NCI-H1092 treated with DMSO at 0.1 percent for 48 hours (cell line): ENCODE results near the gene TBC1D22A.

Source experiments
- DNase-seq: peaks from one replicate; lab custom pipeline; 2025; lab: John Stamatoyannopoulos, UW

The TBC1D22A gene

GRCh38 chr22:46995501-46996360 is 233.3 kb downstream of the TBC1D22A start:
- no peak for DNase-seq

- no peak for DNase-seq
These were observed 234.3 kb downstream of the TBC1D22A start for GRCh38 chr22:46996595-46997310.

GRCh38 chr22:46997311-46997970 is 235.0 kb downstream of the TBC1D22A start:
- no peak for DNase-seq

- DNase-seq: no peak
These were observed 235.9 kb downstream of the TBC1D22A start for GRCh38 chr22:46998331-46998730.

- no peak for DNase-seq
These were observed 237.8 kb downstream of the TBC1D22A start for GRCh38 chr22:47000256-47000655.

- DNase-seq: no peak
These were observed 238.4 kb downstream of the TBC1D22A start for GRCh38 chr22:47000888-47001287.

- no peak for DNase-seq
These were observed 238.8 kb downstream of the TBC1D22A start for GRCh38 chr22:47001288-47001687.

- no peak for DNase-seq
These were observed 240.2 kb downstream of the TBC1D22A start for GRCh38 chr22:47002692-47003091.

GRCh38 chr22:47005506-47006408 is 243.3 kb downstream of the TBC1D22A start:
- DNase-seq: no peak

- no peak for DNase-seq
These were observed 244.0 kb downstream of the TBC1D22A start for GRCh38 chr22:47006433-47006832.

- DNase-seq: no peak
These were observed 244.4 kb downstream of the TBC1D22A start for GRCh38 chr22:47006869-47007268.

- no peak for DNase-seq
These were observed 245.0 kb downstream of the TBC1D22A start for GRCh38 chr22:47007496-47007895.

- no peak for DNase-seq
These were observed 245.9 kb downstream of the TBC1D22A start for GRCh38 chr22:47008208-47008885.

GRCh38 chr22:47009304-47010101 is 247.1 kb downstream of the TBC1D22A start:
- no peak for DNase-seq

- no peak for DNase-seq
These were observed 247.8 kb downstream of the TBC1D22A start for GRCh38 chr22:47010211-47010610.

GRCh38 chr22:47011131-47011858 is 248.8 kb downstream of the TBC1D22A start:
- no peak for DNase-seq

GRCh38 chr22:47011859-47012258 is 249.4 kb downstream of the TBC1D22A start:
- DNase-seq: no peak

GRCh38 chr22:47012589-47013370 is 250.3 kb downstream of the TBC1D22A start:
- DNase-seq: no peak
